Endothelial cell of hepatic sinusoid (primary cell): ENCODE measurements around the gene TUFM.
"Not testable (repeated sequence)": the region's sequence is repeated elsewhere in the genome, so short reads cannot be mapped to it uniquely, and the experiment has no call there.

Experiments used
- in situ Hi-C: cut with HindIII; loops from 2 replicates; pipeline ENCODE4 v1.10.0; 2017; ENCODE audit warnings: low sequenced_read_pairs

TUFM gene

DNA sequence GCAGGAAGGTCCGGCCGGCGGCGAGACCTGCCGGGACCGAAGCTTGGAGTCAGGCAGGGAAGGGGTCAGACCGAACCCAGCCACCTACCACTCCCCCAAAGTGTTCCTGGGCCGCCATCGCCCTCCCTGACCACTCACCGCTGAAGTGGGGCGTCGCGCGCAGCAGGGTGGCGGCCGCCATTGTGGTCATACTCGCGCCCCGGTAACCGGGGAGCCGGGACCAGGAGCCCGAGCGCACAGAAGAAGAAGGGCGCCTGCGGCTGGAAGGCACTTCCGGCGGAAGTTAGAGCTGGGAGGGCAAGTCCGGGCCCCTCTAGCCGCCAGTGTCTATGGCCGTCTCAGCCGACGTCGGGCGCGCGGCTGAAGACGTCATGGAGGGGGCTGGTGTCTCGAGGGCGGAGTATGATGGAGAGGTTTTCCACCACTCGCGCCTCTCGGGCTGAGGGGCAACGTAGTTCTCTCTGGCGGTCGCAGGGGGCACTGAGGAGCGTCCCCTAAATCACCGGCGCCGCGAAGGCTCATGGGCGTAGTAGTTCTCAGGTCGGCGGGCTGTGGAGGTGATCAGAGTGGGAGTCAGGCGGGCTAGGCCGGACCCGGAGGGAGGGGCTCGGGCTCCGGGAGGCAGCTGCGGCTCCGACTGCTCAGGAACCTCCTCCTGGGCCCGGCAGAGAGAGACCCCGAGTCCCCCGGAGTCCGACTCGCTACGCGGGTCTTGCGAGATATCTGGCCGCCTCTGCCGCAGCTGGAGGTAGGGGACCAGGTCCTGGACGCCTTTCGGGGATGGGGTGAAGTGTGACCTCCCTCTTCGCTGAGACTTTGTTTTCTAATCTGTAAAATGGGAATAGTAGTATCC is at the start of gene TUFM:
Gene TUFM, minus strand, starts transcription at position 269 of the 853 bp plus-strand sequence. Its CDS starts 79 bp downstream, at position 190.
- in situ Hi-C loops = no loop called here

DNA sequence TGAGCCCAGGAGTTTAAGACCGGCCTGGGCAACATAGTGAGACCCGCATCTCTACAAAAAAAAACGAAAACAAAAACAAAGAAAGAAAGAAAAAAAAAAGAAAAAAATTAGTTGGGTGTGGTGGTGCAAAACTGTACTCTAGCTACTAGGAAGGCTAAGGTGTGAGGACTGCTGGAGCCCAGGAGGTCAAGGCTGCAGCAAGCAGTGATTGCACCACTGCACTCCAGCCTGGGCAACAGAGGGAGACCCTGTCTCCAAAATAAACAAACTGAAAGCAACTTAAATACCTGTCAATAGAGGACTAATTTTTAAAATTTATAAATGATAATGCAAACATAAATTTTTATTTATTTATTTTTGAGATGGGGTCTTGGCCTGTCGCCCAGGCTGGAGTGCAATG is 49.5 kb upstream of the TUFM start:
- in situ Hi-C loops = no loop called here

DNA sequence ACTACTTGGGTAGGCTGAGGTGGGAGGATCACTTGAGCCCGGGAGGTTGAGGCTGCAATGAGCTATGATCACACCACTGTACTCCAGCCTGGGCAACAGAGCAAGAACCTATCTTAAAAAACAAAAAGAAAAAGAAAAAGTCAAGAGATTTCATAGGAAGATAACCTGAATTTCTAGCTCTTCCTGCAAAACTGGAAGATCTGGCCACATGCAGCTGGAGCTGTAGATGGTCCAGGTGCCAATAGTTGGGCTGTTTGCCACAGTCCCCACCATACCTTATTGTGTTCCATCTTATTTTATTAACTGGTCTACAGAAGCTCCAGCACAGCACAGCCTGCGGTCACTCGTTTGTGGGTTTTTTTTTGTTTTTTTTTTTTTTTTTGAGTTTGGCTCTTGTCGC is 47.1 kb upstream of the TUFM start:
- in situ Hi-C loops = no loop called here

DNA sequence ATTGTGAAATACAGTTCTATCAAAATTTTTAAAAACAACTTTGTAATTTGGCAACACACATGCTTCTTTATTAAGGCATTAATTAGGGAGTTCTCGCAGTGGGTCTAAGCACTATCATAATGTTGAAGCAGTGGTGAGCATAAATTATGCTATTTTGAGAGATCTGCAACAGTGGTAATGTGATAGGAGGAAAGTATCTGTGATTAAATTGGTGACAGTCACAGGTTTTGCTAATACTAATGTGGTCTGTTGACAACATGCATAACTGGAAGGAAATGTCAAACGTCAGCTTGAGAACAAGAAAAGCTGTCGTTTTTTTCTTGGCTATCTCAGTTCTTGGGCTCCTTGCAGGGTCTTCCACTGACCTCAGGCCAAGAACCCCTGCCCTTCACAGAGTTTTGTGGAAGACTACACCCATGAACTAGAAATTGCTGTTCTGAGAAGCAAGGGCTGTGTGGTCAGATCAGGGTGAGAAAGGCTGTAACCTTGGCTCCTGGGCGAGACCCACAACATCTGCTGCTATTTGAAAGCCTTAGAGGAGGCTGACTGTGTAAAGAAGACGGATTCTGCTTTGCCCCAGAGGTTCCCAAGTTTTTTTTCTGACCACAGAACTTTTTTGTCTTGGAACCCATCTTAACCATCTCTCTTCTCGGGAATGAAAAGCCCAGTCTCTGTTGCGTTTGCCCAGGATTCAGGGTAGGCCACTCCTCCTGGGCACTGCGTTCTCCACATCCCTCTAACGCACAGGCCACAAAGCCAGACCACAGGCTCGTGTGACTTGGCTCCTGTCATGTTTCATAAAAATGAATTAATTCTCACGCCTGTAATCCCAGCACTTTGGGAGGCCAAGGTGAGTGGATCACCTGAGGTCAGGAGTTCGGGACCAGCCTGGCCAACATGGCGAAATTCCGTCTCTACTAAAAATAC is 46.1 kb upstream of the TUFM start:
- in situ Hi-C loops = no loop called here

DNA sequence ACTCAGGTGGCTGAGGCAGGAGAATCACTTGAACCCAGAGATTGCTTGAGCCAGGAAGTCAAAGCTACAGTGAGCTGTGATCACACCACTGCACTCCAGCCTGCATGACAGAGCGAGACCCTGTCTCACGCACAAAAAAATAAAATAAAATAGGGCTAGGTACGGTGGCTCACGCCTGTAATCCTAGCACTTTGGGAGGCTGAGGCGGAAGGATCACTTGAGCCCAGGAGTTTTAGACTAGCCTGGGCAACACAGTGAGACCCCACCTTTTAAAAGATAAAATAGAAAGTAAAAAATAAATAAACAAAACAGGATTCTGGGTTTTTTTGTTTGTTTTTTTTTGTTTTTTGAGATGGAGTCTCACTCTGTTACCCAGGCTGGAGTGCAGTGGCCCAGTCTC is 44.2 kb upstream of the TUFM start:
- in situ Hi-C loops = not testable (repeated sequence)

DNA sequence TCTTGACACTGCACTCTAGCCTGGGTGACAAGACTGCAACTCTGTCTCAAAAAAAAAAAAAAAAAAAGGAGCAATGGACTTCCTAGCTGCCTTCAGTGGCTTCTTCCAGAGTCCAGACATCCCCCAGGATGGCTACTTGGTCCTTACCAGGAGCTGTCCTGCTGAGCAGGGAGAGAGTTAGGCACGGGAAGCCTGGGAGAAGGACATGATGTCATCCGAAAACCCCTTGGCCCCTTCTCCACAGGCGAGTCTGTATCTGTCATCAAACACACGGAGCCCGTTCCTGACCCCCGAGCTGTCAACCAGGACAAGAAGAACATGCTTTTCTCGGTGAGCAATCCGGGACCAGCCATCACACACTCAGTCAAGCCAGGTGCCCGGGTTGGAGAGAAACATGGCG is 40.8 kb upstream of the TUFM start:
- in situ Hi-C loops = no loop called here

DNA sequence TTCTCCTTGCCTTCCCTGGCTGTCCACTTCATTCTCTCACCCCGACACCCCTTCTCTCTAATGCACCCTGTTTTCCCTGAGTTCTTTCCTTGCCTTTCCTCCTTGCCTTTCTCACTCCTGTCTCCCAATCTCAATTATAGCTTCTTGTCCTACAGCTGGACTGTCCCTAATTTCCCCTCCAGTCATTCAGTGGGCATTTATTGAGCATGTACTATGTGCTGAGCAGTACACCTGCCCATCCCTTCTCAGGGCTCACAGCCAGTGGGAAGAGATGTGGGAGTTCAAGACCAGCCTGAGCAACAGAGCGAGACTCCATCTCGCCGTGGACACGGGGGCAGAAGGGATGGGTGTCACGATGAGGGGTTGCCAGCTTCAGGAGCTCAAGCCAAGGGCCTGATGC is 37.9 kb upstream of the TUFM start:
- in situ Hi-C loops = no loop called here

DNA sequence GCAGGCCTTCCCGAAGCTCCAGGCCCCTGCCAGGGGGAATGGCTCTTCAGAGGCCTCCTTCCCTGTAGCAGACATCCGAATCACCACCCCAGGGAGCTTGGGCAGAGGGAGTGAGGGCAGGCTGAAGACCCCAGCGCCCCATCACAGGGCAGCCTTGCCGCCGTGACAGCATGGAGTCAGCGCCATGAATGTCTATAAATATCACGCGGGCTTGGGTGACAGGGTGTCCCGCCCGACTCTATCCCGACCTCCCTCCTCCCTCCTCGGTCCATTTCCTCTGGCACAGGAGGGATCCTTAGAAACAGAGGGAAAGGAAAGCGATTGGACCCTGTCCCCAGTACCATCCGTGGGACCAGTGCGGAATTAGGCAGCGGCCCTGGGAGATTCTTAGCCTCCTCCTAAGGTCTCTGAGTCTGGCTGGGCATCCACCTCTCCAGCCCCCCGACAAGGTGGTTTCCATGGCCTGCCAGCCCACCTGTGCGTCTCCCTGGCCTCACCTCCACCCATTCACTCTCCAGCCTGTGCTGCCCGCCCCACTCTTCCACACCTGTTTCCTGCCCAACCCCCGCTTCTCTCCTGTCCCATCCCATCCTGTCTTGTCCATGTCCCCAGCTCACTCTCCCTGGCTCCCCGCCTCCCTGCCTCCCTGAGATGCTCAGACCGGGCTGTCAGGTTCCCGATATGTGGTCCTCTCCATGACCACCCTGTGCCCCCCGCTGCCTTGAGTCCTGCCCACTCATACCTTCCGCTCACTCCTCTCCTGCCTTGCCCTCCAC is 37.3 kb upstream of the TUFM start:
- in situ Hi-C loops = no loop called here

DNA sequence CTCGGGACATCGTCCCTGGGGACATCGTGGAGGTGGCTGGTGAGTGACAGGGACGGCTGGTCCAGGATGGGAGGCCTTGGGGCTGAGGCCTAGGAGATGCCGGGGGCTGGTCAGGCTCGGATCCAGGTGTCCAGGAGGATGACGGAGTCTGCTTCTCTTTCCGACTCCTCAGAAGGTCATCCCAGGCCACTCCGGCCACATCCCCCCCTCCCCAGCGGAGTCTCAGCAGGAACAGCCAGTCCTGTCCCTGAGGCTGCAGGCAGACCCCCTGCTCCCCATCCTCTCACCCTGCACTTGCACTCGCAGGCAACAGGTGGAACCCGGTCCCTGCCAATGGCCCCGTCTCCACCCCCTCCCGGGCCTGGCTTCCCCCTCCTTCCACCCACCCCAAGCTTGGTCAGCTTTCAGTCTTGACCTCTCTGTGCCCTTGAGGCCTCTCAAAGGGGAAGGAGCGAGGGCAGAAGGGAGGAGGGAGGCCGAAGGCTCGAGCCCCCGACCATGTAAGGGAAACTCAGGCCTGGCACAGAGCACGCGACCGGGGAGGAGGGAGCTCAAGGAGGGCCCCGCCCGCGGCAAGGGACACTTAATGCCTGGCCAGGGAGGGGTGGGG is 36.5 kb upstream of the TUFM start:
- in situ Hi-C loops = no loop called here

DNA sequence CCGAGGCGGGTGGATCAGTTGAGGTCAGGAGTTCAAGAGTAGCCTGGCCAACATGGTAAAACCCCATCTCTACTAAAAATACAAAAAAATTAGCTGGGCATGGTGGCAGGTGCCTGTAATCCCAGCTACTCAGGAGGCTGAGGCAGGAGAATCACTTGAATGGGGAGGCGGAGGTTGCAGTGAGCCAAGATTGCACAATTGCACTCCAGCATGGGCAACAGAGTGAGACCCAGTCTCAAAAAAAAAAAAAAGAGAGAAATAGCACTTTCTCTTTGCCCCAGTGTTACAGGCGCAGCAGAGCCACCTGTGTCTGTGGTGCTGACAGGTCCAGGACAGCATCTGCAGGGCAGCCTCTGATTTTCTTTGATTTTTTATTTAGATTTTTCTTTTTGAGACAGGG is 35.4 kb upstream of the TUFM start:
- in situ Hi-C loops = not testable (repeated sequence)

DNA sequence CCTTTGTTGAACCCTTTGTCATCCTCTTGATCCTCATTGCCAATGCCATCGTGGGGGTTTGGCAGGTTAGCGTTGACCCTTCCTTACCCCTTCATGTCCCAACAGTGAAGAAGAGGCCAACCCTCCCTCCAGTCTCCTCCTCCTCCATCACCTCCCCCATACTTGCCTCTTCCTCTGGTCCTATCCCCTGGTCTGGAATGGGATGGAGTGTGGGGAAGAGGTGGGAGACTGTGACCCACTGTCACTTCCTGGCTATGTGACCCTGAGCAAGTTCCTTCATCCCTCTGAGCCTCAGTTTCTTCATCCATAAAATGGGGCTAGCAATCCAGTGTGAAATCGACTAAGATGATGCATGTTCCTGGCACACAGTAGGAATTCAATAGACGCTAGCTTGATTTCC is 34.8 kb upstream of the TUFM start:
- in situ Hi-C loops = no loop called here

DNA sequence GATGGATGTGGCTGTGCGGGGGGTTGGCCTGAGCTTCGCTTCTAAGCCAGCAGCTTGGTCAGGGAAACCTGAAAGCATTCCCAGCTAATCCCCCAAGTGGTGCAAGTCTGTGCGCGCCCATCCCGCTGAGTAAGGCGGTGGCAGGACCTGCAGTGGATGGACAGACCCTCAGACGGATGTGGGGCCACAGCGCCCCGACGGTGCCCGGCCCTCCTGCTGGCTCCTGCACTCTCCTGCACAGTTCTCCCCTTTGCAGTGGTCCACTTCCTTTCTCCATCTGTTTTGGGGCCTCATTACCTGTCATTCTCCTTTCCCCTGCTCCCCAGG is 34.4 kb upstream of the TUFM start:
- in situ Hi-C loops = no loop called here

DNA sequence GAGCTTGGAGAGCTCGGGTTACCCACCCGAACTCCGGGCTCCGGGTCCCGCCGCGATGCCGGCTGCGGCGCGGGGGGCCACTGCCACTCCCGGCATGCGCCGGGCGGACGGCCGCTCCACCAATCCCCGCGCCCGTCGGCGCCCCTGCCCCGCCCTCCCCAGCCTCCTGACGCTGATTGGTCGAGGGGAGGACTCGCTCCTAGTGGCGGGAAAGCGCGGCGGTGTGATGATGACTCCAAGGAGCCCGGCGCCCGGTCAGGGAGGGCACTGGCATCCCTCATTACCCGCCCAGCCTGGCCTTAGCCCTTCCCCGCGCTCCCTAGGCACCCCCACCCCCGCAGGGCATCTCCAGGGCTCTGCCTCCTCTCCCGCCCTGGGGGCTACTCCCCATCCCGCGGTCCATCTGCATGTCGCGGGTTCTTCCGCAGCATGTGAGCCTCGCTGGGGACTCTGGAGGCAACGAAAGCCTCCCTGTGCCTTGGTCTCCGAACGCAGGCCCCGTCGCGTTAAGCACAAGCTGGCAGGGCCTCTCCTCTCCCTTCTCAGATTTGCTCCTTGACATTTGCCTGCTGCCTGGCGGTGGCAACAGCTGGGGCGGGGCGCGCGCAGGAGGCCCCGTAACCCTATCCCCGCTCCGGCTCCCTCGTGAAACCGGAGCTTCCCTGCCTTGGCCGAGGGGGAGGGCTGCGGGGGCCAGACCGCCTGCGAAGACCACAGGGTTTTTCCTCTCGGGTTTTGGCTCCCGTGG is 33.9 kb upstream of the TUFM start:
- in situ Hi-C loops = loop anchor here (5.0 to 10.0 kb wide), 2 partner anchors 82 to 355 kb away; no protein-coding TSS in a partner anchor

DNA sequence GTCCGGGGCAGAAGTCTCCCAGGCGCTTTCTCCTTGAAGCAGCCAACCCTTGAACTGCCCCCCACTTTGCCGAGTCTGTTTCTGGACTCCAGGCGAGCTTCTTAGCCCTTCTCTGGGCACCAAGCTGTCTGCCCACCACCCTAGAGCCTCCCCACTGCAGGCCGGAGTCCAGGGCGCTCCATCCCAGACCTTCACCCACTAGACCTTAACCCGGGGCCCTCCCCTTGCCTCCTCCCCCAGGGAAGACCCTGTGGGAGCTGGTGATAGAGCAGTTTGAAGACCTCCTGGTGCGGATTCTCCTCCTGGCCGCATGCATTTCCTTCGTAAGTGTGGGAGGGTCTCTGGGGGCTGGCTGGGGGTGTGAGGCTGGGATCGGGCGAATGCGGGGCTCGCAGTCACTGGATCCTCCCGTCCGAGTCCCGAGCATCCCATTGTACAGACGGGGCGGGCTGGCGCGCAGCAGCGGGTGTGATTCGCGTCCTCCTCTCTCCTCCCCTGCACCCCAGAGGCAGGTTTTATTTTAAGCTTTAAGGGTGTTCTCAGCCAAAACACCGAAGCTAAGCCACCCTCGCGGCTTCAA is 33.2 kb upstream of the TUFM start:
- in situ Hi-C loops = loop anchor here (5.0 to 10.0 kb wide), 2 partner anchors 83 to 355 kb away; no protein-coding TSS in a partner anchor

DNA sequence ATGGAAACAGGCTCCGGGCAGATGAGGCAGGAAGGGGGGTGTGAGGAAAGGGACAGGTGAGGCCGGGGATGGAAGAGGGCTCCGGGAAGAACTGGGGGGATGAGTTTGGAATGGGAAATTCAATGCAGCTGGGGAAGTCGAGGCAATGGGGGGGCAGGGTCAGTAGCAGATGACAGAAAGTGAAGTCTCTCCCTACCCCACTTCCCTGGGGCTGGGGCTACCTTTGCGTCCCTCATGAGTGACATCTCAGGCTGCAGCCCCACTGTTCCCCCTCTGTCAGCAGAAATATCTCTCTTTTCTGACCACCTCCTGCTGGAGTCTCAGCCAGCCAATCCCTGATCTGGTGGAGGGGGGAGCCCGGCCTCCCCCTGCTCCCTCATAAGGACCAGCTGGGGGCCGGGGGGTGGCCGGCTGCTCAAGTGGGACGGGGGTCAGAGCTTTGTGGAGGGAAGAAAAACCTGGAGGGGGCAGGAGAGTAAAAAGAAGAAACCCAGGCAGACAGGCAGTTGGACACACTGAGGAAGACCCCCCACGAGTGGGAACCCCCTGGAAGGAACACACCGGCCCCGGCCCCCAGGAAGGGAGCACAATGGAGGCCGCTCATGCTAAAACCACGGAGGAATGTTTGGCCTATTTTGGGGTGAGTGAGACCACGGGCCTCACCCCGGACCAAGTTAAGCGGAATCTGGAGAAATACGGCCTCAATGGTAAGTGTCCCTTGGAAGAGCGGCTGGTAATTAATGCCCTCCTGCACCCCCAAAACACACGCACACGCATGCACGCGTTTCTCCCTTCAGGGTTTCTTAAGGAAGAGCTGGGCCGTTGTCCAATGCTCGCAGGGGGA is 32.2 kb upstream of the TUFM start, which contains the start of gene ATP2A1:
Gene ATP2A1, plus strand, starts transcription at position 406 of the 844 bp plus-strand sequence. Its CDS starts 184 bp downstream, at position 590.
- in situ Hi-C loops = loop anchor here (5.0 to 10.0 kb wide), 2 partner anchors 84 to 354 kb away; no protein-coding TSS in a partner anchor

DNA sequence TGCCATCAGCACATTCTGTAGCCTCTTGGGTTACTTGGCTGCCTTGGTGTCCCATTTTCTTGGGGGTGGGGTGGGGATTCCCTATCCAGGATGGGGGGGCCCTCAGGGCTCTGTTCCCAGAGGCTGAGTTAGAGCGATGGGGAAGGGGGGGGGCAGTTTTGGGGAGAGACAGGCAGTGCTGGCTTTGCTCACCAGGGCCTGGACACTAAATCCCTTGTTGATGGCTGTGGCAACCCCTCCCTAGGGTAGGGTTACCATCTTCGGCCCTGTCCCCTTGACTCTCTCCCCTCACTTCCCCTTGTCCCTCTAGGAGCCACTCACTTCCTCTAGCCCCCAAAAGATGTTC is 31.5 kb upstream of the TUFM start:
- in situ Hi-C loops = loop anchor here (5.0 to 10.0 kb wide), 2 partner anchors 85 to 353 kb away; no protein-coding TSS in a partner anchor

DNA sequence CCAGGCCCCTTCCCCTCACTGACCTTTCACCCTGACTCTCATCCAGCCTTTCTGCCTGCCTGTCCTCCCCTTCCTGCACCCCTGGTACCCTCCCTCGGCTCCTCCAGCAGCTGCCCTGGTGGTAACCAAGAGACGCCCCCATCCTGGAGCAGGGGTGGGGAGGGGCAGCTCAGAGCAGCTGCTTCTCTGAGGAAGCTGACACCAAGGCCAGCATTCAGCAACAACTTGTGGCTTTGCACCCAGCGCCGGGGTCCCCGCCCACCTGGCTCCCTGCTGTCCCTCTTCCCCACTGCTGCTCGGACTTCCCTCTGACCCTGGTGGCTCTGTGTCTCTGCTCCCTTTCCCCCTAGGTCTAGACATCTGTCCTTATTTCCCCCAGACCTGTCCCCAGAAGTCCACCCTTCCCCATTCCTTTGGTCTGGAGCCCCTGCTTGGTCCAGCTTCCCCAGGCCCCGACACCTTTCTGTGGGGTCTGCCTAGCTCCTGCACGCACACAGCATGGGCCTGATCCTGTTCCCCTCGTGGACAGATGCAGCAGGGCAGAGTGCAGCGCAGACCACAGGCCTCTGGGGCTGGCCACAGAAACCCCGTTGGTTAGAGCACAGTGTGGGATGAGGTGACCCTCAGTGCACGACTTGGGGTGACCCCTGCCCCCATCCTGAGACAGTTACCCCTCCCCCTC is 31.0 kb upstream of the TUFM start:
- in situ Hi-C loops = loop anchor here (5.0 to 10.0 kb wide), 2 partner anchors 85 to 352 kb away; no protein-coding TSS in a partner anchor
